Measurements from ENCODE around the gene HK1.

HK1 gene

DNA sequence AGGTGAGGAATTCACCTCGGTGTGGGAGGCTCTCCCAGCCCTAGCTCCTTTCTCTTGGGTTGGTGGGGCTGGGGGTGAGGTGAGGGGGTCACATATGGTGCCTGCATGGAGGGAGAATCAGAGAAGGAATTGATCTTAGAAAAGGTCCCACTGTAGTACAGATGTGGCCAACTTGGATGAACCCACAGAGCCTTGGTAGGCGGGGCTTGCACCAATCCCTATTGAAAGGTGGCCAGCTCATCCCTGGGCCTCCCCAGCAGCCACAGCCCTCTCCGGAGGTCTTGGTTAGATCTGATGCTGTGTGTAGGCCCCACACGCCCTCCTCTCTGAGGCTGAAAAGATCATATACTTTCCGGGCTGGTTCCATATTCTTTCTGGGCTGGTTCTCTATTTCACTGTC lies 39.2 kb upstream of the HK1 start:
- DNase-seq (ENCODE audit: low read depth): no peak
- TF ChIP-seq, protein P1, sequence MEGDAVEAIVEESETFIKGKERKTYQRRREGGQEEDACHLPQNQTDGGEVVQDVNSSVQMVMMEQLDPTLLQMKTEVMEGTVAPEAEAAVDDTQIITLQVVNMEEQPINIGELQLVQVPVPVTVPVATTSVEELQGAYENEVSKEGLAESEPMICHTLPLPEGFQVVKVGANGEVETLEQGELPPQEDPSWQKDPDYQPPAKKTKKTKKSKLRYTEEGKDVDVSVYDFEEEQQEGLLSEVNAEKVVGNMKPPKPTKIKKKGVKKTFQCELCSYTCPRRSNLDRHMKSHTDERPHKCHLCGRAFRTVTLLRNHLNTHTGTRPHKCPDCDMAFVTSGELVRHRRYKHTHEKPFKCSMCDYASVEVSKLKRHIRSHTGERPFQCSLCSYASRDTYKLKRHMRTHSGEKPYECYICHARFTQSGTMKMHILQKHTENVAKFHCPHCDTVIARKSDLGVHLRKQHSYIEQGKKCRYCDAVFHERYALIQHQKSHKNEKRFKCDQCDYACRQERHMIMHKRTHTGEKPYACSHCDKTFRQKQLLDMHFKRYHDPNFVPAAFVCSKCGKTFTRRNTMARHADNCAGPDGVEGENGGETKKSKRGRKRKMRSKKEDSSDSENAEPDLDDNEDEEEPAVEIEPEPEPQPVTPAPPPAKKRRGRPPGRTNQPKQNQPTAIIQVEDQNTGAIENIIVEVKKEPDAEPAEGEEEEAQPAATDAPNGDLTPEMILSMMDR (conservative IDR thresholded peaks at IDR 0.05; ENCODE audit: low read depth, low read length): no peak
- no peak overlapping the region for H3K4me3 ChIP-seq (ENCODE audit: low read length)

DNA sequence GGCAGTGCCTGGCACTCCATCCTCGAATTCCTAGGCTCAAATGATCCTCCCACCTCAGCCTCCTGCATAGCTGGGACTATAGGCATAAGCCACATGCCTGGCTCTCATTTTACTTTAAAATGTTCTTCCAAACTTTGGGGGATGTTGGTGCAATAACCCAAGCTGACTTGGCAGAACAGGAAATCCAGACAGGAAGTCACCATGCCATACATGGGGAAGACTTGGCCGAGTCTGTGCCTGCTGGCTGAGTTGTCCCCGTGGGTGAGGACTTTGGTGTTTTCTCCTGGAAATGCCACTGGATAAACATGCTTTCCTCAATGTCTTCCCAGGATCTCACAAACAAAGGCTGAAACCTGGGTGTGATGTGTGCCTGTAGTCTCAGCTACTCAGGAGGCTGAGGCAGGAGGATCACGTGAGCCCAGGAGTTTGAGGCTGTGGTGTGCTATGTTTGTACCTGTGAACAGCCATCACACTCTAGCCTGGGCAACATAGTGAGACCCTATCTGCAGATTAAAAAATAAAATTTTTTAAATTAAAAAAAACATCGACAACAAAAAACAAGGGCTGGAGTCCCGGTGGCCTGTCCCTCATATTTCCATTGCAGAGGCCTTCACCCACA lies 38.4 kb upstream of the HK1 start:
- no peak overlapping the region for H3K4me3 ChIP-seq (ENCODE audit: low read length)
- DNase-seq (ENCODE audit: low read depth): no peak
- TF ChIP-seq, protein P1 (conservative IDR thresholded peaks at IDR 0.05; ENCODE audit: low read depth, low read length): no peak

DNA sequence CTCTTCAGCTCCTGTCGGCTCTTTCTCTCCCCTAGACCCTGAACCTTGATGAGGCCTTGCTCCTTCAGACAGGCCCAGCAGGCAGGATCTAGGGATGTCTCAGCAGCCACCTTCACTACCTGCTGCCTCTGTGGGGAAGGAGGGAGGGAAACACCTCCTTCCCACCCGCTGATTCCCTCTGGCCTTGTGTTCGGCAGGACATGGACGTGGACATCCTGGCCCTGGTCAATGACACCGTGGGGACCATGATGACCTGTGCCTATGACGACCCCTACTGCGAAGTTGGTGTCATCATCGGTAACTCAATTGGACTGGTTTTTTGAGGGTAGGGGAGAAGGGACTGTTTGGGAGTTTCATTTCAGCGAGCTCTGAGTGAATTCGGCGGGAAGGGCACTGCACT lies 37.8 kb upstream of the HK1 start:
- no peak overlapping the region for H3K4me3 ChIP-seq (ENCODE audit: low read length)
- DNase-seq (ENCODE audit: low read depth): no peak
- TF ChIP-seq, protein P1 (conservative IDR thresholded peaks at IDR 0.05; ENCODE audit: low read depth, low read length): no peak

DNA sequence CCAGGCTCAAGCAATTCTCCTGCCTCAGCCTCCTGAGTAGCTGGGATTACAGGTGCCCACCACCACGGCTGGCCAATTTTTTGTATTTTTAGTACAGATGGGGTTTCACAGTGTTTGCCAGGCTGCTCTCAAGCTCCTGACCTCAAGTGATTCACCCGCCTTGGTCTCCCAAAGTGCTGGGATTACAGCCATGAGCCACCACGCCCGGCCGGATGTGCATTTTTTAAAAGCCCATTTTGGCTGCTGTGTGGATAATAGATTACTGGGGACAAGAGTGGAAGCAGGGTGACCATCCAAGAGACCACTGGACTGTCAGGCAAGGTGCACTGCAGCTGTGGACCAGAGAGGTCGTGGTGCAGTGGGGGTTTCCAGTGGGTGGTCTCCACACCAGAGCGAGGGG lies 36.7 kb upstream of the HK1 start:
- no peak for DNase-seq (ENCODE audit: low read depth)
- no peak overlapping the region for H3K4me3 ChIP-seq (ENCODE audit: low read length)
- TF ChIP-seq, protein P1 (conservative IDR thresholded peaks at IDR 0.05; ENCODE audit: low read depth, low read length): no peak

DNA sequence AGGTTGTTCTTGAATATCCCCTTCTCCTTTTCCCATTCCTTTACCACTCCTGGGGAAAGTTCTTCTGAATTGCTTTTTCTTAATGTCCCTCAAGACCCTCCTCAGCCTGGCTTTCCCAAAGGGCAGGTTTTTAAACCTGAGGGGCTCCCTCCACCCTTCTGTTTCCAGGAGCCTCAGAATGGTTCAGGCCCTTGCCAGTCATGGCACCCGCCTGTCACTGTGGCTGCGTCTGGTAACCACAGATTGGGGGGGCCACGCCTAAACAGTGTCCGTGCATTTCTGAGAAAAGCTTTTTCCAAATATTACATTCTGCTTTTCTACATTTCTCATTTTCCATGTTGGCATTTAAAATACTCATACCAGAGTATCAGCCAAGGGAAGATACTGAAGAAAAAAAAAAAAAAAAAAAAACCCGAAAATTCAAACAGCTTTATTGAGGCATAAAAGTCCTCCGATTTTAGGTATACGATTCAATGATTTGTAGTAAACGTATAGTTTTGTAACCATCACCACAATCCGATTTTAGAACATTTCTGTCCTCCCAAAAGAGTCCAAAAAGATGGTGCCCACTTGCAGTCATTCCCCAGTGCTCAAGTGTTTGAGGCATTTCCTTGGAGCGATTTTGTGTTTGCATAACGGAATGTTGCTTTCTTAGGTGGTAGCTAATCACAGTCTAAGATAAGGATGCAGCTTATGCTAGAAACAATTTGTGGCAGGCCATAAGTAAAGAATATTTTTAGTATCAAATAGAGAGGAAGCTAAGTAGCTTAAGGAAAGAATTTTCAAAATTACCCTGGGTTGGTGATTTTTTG lies 36.0 kb upstream of the HK1 start:
- no peak overlapping the region for H3K4me3 ChIP-seq (ENCODE audit: low read length)
- TF ChIP-seq, protein P1 (conservative IDR thresholded peaks at IDR 0.05; ENCODE audit: low read depth, low read length): no peak
- no peak for DNase-seq (ENCODE audit: low read depth)

DNA sequence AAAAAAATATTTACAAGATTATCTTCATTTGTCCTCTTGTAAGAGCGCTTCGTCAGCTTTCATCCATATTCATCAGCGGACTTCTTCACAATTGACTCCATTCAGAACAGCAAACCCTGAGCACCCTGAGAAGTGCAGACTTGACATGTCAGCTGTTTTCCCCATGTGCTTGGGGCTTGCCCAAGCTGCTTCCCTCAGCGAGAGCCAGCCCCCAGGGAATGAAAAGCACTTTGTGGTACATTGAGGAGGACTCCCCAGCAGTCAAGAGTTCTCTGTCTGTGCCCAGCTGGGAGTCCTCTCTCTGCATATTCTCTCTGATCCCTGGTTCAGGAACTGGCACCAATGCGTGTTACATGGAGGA lies 35.5 kb upstream of the HK1 start:
- TF ChIP-seq, protein P1 (conservative IDR thresholded peaks at IDR 0.05; ENCODE audit: low read depth, low read length): no peak
- DNase-seq (ENCODE audit: low read depth): peak; percentile 56
- no peak overlapping the region for H3K4me3 ChIP-seq (ENCODE audit: low read length)

DNA sequence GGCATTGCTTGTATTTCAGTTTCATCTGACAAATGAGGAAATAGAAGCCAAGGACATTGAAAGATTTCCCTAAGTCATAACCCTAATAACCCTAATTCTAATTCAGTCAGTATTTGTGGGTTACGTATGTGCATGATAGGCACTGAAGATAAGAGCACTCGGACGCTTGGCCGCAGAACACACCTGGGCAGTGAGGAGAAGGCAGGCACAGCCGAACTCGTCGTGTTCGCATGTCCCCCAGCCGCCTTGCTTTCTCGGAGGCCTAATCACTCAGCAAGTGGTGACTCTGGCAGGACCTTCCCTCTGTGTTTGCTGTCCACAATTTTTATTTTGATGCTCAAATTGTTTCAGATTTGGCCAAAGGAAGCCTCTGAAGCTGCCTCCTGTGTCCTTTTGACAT lies 34.5 kb upstream of the HK1 start:
- no peak overlapping the region for H3K4me3 ChIP-seq (ENCODE audit: low read length)
- TF ChIP-seq, protein P1 (conservative IDR thresholded peaks at IDR 0.05; ENCODE audit: low read depth, low read length): no peak
- DNase-seq (ENCODE audit: low read depth): no peak
